HG02623 (cell line): Measurements from ENCODE around the gene NPAS2.

Source experiments
- ATAC-seq: cut with Tn5 transposase; IDR thresholded peaks from one replicate; pipeline ENCODE4 v1.9.1; 2021; ENCODE audit warnings: moderate library complexity; ENCODE audit not compliant: unreplicated experiment

NPAS2 gene

GRCh38 chr2:100793220-100793619, 26.7 kb upstream of the NPAS2 start:
- no peak for ATAC-seq

DNA sequence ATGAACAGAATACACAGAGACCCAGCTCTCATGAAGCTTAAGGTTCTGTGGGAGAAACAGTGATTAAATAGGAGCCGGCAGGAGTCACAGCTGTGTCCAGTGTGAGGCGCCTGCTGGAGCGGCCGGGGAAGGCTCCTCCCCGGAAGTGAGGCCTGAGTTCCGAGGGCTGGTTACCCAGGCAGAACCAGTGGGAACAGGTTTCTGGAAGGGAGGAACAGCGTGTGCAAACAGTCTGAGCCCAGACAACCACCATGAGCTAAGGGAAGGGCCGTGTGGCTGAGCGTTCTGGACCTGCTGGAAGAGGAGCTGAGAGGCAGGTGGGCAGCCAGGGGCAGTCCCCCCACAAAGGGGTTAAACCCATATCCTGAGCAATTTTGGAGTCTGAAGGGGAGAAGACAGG, 26.0 kb upstream of the NPAS2 start:
- no peak for ATAC-seq

- ATAC-seq, result no peak
Measured at GRCh38 chr2:100796499-100797100, 23.3 kb upstream of the NPAS2 start.

- no peak for ATAC-seq
Measured at GRCh38 chr2:100799686-100800085, 20.3 kb upstream of the NPAS2 start.

DNA sequence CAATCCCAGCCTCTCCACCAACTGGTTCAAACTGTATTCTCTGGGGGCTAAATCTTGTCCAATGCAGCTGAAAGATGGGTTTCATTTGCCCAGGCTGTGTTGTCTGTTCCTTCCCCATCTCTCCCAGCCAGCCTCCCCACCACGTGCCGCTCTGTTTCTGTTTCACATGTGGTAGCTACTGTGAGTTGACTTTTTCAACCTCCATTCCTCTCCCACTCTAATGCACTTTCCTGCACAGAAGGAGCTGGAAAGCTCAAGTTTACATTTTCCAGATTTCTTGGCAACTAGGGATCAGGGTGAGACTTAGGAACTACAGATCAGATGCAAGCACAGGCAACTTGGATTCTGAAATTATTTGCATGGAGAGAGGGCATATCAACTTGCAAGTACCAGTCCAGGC, 19.0 kb upstream of the NPAS2 start:
- no peak for ATAC-seq

GRCh38 chr2:100801402-100801801, 18.5 kb upstream of the NPAS2 start:
- no peak for ATAC-seq

- ATAC-seq, result no peak
Measured at GRCh38 chr2:100802066-100802465, 17.9 kb upstream of the NPAS2 start.

- no peak for ATAC-seq
Measured at GRCh38 chr2:100803334-100803733, 16.6 kb upstream of the NPAS2 start.

GRCh38 chr2:100806550-100806949, 13.4 kb upstream of the NPAS2 start:
- ATAC-seq, result no peak

GRCh38 chr2:100807707-100808106, 12.2 kb upstream of the NPAS2 start:
- no peak for ATAC-seq

GRCh38 chr2:100808582-100808981, 11.4 kb upstream of the NPAS2 start:
- ATAC-seq, result no peak

- no peak for ATAC-seq
Measured at GRCh38 chr2:100809506-100809905, 10.4 kb upstream of the NPAS2 start.

- ATAC-seq, result no peak
Measured at GRCh38 chr2:100810603-100811145, 9.3 kb upstream of the NPAS2 start.

- ATAC-seq, result no peak
Measured at GRCh38 chr2:100812116-100812515, 7.8 kb upstream of the NPAS2 start.

- no peak for ATAC-seq
Measured at GRCh38 chr2:100812573-100812972, 7.4 kb upstream of the NPAS2 start.

GRCh38 chr2:100813527-100813926, 6.4 kb upstream of the NPAS2 start:
- no peak for ATAC-seq

- no peak for ATAC-seq
Measured at GRCh38 chr2:100814043-100814442, 5.9 kb upstream of the NPAS2 start.

DNA sequence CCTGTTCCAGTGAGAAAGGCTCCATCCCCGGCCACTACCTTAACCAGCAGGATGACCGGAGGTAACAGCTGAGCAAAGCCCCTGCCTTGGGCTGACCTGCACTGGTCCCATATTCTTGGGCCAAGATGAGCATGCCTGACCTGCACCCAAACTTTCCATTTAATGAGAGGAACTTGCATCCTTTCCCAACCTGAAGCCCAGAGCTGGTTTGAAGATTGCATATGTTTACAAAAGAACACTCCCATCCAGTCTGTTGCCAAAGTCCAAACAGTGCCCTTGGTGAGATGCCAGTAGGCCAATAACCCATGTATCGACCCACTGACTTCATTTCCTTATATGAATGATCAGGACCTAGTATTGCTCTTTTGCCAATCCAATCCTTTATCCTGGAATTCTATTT, 5.5 kb upstream of the NPAS2 start:
- ATAC-seq, result no peak

- no peak for ATAC-seq
Measured at GRCh38 chr2:100817388-100817985, 2.5 kb upstream of the NPAS2 start.

DNA sequence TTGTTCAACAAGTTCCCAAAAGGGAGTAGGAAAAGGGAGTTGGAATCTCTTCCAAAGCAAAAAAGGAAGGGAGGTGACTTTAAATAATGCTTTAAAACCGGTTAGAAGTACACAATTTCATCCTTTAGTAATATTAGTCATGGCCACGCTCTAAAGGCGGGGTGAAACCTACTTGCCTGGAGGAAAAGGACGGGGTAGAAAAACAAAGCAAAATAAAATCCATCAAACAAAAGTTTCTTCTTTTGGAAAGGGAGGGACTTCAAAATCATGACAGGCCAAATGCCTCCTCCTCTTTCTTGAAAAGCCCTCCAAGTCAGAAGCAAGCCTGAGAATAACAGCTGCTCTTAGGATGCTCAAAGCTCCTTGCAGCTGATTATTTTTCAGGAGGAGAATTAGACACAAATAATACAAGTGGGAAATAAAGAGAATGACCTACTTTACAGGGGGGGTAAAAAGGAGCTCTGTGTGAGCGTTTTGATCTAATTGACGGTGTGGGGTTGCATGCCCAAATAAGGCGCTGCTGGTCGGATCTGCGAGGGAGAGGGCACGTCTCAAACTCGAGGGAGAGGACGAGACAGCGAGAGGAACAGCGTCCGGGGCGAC, 1.8 kb upstream of the NPAS2 start:
- ATAC-seq, result no peak

DNA sequence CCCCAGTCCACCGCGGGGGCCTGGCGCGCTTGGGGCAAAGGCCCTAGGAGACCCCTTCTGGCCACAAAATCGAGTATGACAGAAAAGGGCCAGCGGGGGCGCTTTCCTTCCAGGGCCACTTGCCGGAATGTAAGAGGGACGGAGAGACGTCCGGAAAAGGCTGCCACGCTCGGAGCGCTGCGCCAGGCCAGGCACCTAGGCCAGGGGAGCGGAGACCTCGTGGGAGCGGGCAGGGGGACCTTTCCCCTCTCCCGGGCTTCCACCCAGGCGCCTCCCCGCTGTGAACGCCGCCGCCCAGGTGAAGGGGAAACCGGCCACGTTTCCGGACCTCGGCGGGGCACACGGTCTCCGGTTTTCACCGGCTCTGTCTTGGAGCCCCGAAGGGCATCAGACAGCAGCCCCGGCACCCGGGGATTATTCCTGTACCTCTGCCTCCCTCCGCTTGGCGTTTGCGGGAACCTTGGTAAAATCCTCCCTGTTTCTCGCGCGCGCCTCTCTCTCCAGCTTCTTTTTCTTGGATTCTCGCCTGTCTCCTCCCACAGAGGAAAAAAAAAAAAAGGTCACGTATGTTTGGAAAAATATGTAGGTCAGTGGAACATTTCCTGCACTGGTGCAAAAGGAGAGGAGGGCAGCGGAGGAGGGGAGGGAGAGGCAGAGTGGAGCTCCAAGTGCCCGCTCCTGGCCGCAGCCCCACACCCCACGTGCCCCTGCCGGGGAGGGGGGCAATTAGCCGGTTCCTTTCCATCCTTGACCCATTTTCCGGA, 1.2 kb upstream of the NPAS2 start:
- ATAC-seq, result no peak

DNA sequence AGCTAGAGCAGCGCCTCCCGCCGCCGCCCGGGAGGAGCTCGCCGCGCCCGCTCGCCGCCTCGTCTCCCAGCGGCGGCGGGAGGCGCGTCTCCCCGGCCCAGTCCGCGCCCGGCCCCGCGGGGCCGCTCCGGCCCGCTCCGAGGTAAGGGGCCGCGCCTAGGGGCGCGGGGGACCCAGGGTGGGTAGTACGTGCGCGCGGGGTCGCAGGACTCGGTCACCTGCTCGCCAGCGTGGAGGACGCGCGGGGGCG, 259 bp downstream of the NPAS2 start:
- ATAC-seq, result no peak
